Breast epithelium (tissue), 3 donors: ENCODE measurements around the gene DSE.

Experiments used
- CTCF ChIP-seq, 3 donors: fragments of 450-650 bp; IDR thresholded peaks; one replicate each; pipeline ENCODE4 v1.5.1; 2016 to 2017; ENCODE audit warnings: antibody characterized with exemption in 3 of 3, mild to moderate bottlenecking in 3 of 3, moderate library complexity in 3 of 3
- POLR2A ChIP-seq: fragments of 450-650 bp; IDR thresholded peaks from one replicate; pipeline ENCODE4 v1.6.1; 2016; ENCODE audit warnings: antibody characterized with exemption, mild to moderate bottlenecking, moderate library complexity
- POLR2AphosphoS5 ChIP-seq, 3 donors: sonication (generic); formaldehyde crosslinking; IDR thresholded peaks; one replicate each; pipeline ENCODE4 v1.6.1; 2017; ENCODE audit warnings: antibody characterized with exemption in 3 of 3

DNA sequence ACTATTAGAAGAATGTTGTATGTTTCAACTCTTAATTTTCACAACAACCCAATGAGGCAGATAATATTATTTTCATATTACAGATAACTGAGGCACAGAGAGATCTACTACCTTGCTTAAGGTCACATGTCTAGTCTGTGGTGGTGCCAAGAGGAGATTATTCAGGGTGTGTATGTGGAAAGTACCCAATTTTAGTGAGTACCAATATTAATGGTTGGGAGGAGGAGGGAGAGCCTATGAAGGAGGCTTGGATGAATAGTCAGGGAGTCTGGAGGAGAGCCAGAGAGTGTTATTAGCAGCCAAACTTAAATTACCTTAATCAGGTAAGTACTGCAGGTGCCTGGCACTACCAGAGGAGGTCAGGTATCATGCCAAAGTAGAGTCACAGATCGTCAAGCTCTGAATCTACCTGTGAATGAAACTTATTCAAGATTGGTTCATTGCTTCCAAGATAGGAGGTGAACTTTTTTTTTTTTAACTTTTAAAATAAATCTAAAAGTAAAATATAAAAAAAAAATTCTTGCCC, 79.5 kb downstream of the DSE start:
- TF ChIP-seq POLR2A: no peak
- TF ChIP-seq CTCF (IDR thresholded peaks at IDR 0.05): no peak
- no peak for TF ChIP-seq POLR2AphosphoS5 (IDR thresholded peaks at IDR 0.05)
